Osteocyte (in vitro differentiated cells): ENCODE measurements around the gene IRS2. TPM values are rescaled to one million over a fixed set of nuclear protein-coding genes. Genes with fewer than 3 reads are reported as not detected.
"Not testable (repeated sequence)": the region's sequence is repeated elsewhere in the genome, so short reads cannot be mapped to it uniquely, and the experiment has no call there.

ENCODE experiments used
- DNase-seq: peaks from one replicate; pipeline ENCODE4 v3.0.0; 2021; ENCODE audit warnings: mixed read lengths; ENCODE audit not compliant: unreplicated experiment; ENCODE audit errors: extremely low spot score
- H3K27ac Mint-ChIP-seq: one replicate; pipeline ENCODE4 v1.8.0; 2021; ENCODE audit warnings: mild to moderate bottlenecking, mixed read lengths; ENCODE audit not compliant: unreplicated experiment
- H3K27me3 Mint-ChIP-seq: one replicate; pipeline ENCODE4 v1.8.0; 2021; ENCODE audit warnings: mixed read lengths; ENCODE audit not compliant: unreplicated experiment
- H3K36me3 Mint-ChIP-seq: one replicate; pipeline ENCODE4 v1.8.0; 2021; ENCODE audit warnings: mixed read lengths; ENCODE audit not compliant: unreplicated experiment
- H3K4me1 Mint-ChIP-seq: one replicate; pipeline ENCODE4 v1.8.0; 2021; ENCODE audit warnings: mixed read lengths; ENCODE audit not compliant: unreplicated experiment
- H3K4me3 Mint-ChIP-seq: one replicate; pipeline ENCODE4 v1.8.0; 2021; ENCODE audit warnings: mild to moderate bottlenecking, moderate library complexity, mixed read lengths; ENCODE audit not compliant: unreplicated experiment
- H3K9me3 Mint-ChIP-seq: one replicate; pipeline ENCODE4 v1.8.0; 2021; ENCODE audit warnings: mixed read lengths; ENCODE audit not compliant: unreplicated experiment
- long read RNA-seq: library from polyadenylated mRNA; unstranded; transcript quantifications from one replicate; pipeline ENCODE4 v2.0.0, GENCODE V29; 2021
- total RNA-seq: library from RNA; stranded (reverse); gene quantifications from 2 replicates; pipeline ENCODE4 v1.2.1, GENCODE V29; 2021
- TF ChIP-seq, protein P1 (sequence below): fragments of 200-600 bp; sonication (generic); IDR thresholded peaks from 2 replicates; pipeline ENCODE4 v1.5.0; 2021; ENCODE audit warnings: antibody characterized with exemption, mild to moderate bottlenecking, moderate library complexity

Gene IRS2, protein sequence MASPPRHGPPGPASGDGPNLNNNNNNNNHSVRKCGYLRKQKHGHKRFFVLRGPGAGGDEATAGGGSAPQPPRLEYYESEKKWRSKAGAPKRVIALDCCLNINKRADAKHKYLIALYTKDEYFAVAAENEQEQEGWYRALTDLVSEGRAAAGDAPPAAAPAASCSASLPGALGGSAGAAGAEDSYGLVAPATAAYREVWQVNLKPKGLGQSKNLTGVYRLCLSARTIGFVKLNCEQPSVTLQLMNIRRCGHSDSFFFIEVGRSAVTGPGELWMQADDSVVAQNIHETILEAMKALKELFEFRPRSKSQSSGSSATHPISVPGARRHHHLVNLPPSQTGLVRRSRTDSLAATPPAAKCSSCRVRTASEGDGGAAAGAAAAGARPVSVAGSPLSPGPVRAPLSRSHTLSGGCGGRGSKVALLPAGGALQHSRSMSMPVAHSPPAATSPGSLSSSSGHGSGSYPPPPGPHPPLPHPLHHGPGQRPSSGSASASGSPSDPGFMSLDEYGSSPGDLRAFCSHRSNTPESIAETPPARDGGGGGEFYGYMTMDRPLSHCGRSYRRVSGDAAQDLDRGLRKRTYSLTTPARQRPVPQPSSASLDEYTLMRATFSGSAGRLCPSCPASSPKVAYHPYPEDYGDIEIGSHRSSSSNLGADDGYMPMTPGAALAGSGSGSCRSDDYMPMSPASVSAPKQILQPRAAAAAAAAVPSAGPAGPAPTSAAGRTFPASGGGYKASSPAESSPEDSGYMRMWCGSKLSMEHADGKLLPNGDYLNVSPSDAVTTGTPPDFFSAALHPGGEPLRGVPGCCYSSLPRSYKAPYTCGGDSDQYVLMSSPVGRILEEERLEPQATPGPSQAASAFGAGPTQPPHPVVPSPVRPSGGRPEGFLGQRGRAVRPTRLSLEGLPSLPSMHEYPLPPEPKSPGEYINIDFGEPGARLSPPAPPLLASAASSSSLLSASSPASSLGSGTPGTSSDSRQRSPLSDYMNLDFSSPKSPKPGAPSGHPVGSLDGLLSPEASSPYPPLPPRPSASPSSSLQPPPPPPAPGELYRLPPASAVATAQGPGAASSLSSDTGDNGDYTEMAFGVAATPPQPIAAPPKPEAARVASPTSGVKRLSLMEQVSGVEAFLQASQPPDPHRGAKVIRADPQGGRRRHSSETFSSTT (N-terminal part only)
- total RNA-seq: 49.1 and 52.3 TPM in 2 replicates
- long read RNA-seq, full-length matches to known transcripts: 1 of 9 reads
- long read RNA-seq, partial matches to known transcripts: 0 of 9 reads
- long read RNA-seq, other reads (novel, unspliced or antisense): 8 of 9 reads

DNA sequence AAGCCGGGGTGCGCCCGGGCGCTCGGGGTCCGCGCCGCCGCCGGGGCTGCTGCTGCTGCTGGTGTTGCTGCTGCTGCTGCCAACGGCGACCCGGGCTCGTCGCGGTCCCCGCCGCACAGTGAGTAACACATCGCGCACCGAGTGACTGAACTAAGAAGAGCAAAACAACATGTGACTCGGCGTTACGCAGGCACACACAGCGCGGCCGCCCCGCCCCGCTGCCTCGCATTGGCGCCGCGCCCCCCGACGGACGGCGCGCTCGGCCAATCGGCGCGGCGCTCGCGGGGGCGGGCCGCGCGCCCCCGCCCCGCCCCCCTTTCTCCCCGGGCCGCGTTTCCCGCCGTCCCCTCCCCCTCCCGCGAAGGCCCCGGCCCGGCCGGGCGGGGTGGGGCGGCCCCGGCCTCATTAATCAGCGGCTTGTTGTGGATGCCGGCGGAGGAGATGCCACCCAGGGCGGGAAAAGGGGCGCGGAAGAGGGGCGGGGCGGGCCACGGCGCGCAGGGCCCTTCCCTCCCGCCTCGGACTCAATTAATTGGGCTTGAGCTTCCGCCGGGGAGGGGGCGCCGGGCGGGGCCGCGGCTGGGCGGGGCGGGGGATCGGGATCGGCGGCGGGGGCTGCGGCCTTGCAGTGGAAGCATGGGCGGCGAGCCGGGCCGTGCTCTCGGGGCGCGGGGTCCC is at the start of gene IRS2:
IRS2 (minus strand) TSS at position 127 of the 678 bp plus-strand sequence. CDS start 530 bp downstream, outside the sequence.
- peak within 1 kb of the TSS; percentile 84 for H3K4me3 Mint-ChIP-seq
- peaks cover 3% of the 10 kb centered on the region for H3K36me3 Mint-ChIP-seq
- peaks cover 26% of the 10 kb centered on the region for H3K4me1 Mint-ChIP-seq
- H3K27me3 Mint-ChIP-seq: no peaks in the 10 kb centered on the region
- DNase-seq: peak; percentile 97
- H3K9me3 Mint-ChIP-seq: no peaks in the 10 kb centered on the region
- TF ChIP-seq, protein P1, sequence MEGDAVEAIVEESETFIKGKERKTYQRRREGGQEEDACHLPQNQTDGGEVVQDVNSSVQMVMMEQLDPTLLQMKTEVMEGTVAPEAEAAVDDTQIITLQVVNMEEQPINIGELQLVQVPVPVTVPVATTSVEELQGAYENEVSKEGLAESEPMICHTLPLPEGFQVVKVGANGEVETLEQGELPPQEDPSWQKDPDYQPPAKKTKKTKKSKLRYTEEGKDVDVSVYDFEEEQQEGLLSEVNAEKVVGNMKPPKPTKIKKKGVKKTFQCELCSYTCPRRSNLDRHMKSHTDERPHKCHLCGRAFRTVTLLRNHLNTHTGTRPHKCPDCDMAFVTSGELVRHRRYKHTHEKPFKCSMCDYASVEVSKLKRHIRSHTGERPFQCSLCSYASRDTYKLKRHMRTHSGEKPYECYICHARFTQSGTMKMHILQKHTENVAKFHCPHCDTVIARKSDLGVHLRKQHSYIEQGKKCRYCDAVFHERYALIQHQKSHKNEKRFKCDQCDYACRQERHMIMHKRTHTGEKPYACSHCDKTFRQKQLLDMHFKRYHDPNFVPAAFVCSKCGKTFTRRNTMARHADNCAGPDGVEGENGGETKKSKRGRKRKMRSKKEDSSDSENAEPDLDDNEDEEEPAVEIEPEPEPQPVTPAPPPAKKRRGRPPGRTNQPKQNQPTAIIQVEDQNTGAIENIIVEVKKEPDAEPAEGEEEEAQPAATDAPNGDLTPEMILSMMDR: no peak
- H3K27ac Mint-ChIP-seq: peak within 1 kb of the TSS; percentile 78

GRCh38 chr13:109834973-109835720 is 48.8 kb upstream of the IRS2 start:
- TF ChIP-seq, protein P1: no peak
- Mint-ChIP-seq H3K4me1 (peaks cover 6% of the 10 kb centered on the region), H3K9me3 (peaks cover 8% of the 10 kb centered on the region), H3K36me3 (no peaks in the 10 kb centered on the region), H3K27ac (no peak overlapping the region), H3K27me3 (peaks cover 3% of the 10 kb centered on the region), H3K4me3 (no peak overlapping the region)
- DNase-seq: no peak

DNA sequence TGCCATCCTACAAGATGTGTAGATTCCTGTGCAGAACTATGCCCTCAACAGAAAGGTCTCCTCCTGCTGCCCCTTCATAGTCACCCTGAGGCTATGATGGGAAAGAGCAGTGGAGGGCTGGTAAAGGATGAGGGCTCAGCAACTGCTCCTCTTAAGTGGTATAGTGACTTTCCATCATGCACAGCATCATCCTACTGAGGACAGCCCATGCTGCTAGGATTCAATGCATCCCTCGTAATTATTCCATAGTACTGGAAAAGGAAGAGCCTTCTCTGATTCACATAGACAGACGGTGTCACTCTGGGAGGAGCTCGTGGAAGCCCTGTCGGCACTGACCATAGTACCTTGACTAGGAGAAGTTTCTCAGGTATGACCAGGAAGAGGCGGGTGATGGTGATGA is 47.6 kb upstream of the IRS2 start:
- Mint-ChIP-seq H3K36me3 (no peaks in the 10 kb centered on the region), H3K4me1 (peaks cover 3% of the 10 kb centered on the region), H3K27ac (no peak overlapping the region), H3K9me3 (peaks cover 8% of the 10 kb centered on the region), H3K4me3 (no peak overlapping the region), H3K27me3 (peaks cover 3% of the 10 kb centered on the region)
- TF ChIP-seq, protein P1: no peak
- no peak for DNase-seq

DNA sequence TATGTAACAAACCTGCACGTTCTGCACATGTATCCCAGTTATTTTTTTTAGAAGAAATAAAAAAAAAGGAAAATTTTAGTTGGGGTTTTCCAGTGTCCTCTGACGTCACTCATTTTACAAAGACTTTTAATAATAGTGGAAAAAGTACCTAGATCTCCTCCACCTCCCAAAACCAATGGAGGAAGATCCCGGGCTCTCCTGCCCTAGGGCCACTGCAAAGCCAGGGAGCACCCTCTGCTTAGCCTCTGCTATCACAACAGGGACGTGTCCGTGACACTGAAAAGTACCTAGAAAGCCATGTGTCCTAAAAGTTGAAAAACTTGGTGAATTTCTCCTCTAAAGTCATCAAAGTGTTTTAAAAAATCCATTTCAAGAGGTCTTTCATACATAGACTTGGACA is 46.7 kb upstream of the IRS2 start:
- no peak overlapping the region for H3K4me3 Mint-ChIP-seq
- no peaks in the 10 kb centered on the region for H3K36me3 Mint-ChIP-seq
- H3K27ac Mint-ChIP-seq: no peak overlapping the region
- no peak for DNase-seq
- H3K4me1 Mint-ChIP-seq: peaks cover 3% of the 10 kb centered on the region
- H3K9me3 Mint-ChIP-seq: peaks cover 8% of the 10 kb centered on the region
- peaks cover 3% of the 10 kb centered on the region for H3K27me3 Mint-ChIP-seq
- TF ChIP-seq, protein P1: no peak

GRCh38 chr13:109828591-109829316 is 42.4 kb upstream of the IRS2 start:
- H3K27ac Mint-ChIP-seq, H3K4me1 Mint-ChIP-seq, H3K36me3 Mint-ChIP-seq, DNase-seq, H3K4me3 Mint-ChIP-seq: not testable (repeated sequence)
- H3K27me3 Mint-ChIP-seq: peaks cover 13% of the 10 kb centered on the region
- H3K9me3 Mint-ChIP-seq: peaks cover 11% of the 10 kb centered on the region

GRCh38 chr13:109823201-109823600 is 36.8 kb upstream of the IRS2 start:
- not testable (repeated sequence) for H3K4me3 Mint-ChIP-seq, DNase-seq, H3K9me3 Mint-ChIP-seq, H3K36me3 Mint-ChIP-seq, H3K27ac Mint-ChIP-seq
- Mint-ChIP-seq H3K4me1 (peaks cover 14% of the 10 kb centered on the region), H3K27me3 (peaks cover 10% of the 10 kb centered on the region)
